Vagina (tissue), 2 donors: Measurements from ENCODE around the gene BSG. TPM values are rescaled to one million over a fixed set of nuclear protein-coding genes. Genes with fewer than 3 reads are reported as not detected.

Experiments used
- DNase-seq, 2 donors: peaks; one replicate each; pipeline ENCODE4 v3.0.0-alpha.2; 2017; ENCODE audit errors: extremely low spot score in 2 of 2
- H3K27ac ChIP-seq: fragments of 200-600 bp; sonication (generic); one replicate; pipeline ENCODE4 v1.5.1; 2019
- H3K27me3 ChIP-seq: fragments of 200-600 bp; sonication (generic); one replicate; pipeline ENCODE4 v1.5.1; 2019
- H3K36me3 ChIP-seq, 2 donors: fragments of 200-600 bp; sonication (generic); one replicate each; pipeline ENCODE4 v1.5.1; 2017 to 2019
- H3K4me1 ChIP-seq: fragments of 200-600 bp; sonication (generic); one replicate; pipeline ENCODE4 v1.5.1; 2019
- H3K4me3 ChIP-seq, 2 donors: fragments of 200-600 bp; sonication (generic); 1 replicate in 1 of 2; 2 replicates in 1 of 2; pipeline ENCODE4 v1.5.1; 2016 to 2019
- H3K9me3 ChIP-seq: fragments of 200-600 bp; sonication (generic); one replicate; pipeline ENCODE4 v1.5.1; 2019
- CTCF ChIP-seq, 3 experiments: fragments of 450-650 bp in 2 of 3; fragments of 200-600 bp in 1 of 3; sonication (generic) in 1 of 3; IDR thresholded peaks; one replicate each; pipeline ENCODE4 v1.5.1; 2017 to 2019; ENCODE audit warnings: antibody characterized with exemption in 3 of 3, mild to moderate bottlenecking in 2 of 3, moderate library complexity in 2 of 3
- POLR2A ChIP-seq, 2 donors: fragments of 450-650 bp; IDR thresholded peaks; one replicate each; pipeline ENCODE4 v1.6.1; 2017; ENCODE audit warnings: antibody characterized with exemption in 2 of 2, mild to moderate bottlenecking in 2 of 2, moderate library complexity in 2 of 2
- POLR2AphosphoS5 ChIP-seq, 2 donors: sonication (generic); formaldehyde crosslinking; IDR thresholded peaks; one replicate each; pipeline ENCODE4 v1.9.0; 2017; ENCODE audit warnings: antibody characterized with exemption in 2 of 2, mild to moderate bottlenecking in 2 of 2, low read depth in 1 of 2; ENCODE audit not compliant: insufficient read depth in 1 of 2
- intact Hi-C: fragments of 100-400 bp; cut with DNase I; formaldehyde crosslinking; loops from one replicate; pipeline ENCODE4 v1.15.1; 2023
- total RNA-seq: library from RNA; depleted of rRNA; stranded (reverse); fragments of >200 nt; gene quantifications from one replicate; pipeline ENCODE4 v1.2.3, GENCODE V29; 2016

The BSG gene
- total RNA-seq, 1 donor from 2014 or later = 231 TPM

- peaks cover 4 to 50% of the 10 kb centered on the region in 2 donors for H3K36me3 ChIP-seq
- intact Hi-C loops = no loop called here
These were observed 35.5 kb upstream of the BSG start for GRCh38 chr19:536881-537404.

GRCh38 chr19:538641-539428, 33.6 kb upstream of the BSG start:
- Histone ChIP-seq H3K9me3 (no peaks in the 10 kb centered on the region), H3K4me3 (no peak overlapping the region), H3K4me1 (peaks cover 25% of the 10 kb centered on the region), H3K27me3 (no peaks in the 10 kb centered on the region), H3K36me3 (peaks cover 4 to 59% of the 10 kb centered on the region in 2 donors), H3K27ac (no peak overlapping the region)
- DNase-seq = no peak
- TF ChIP-seq POLR2AphosphoS5 (IDR thresholded peaks at IDR 0.05; ENCODE audit: insufficient read depth in 1 of 2, low read depth in 1 of 2) = no peak
- intact Hi-C loops = no loop called here

More at GRCh38 chr19:536881-537404, 35.5 kb upstream of the BSG start:
- Histone ChIP-seq H3K4me3 (no peak overlapping the region), H3K27me3 (no peaks in the 10 kb centered on the region), H3K27ac (no peak overlapping the region), H3K9me3 (no peaks in the 10 kb centered on the region), H3K4me1 (peaks cover 35% of the 10 kb centered on the region)
- no peak for DNase-seq
- no peak for TF ChIP-seq POLR2AphosphoS5 (IDR thresholded peaks at IDR 0.05; ENCODE audit: insufficient read depth in 1 of 2, low read depth in 1 of 2)
- no peak for TF ChIP-seq POLR2A (IDR thresholded peaks at IDR 0.05)
- TF ChIP-seq CTCF (IDR thresholded peaks at IDR 0.05) = no peak

- intact Hi-C loops = no loop called here
- Histone ChIP-seq H3K4me3 (no peak overlapping the region), H3K27me3 (no peaks in the 10 kb centered on the region), H3K27ac (no peak overlapping the region), H3K4me1 (peaks cover 25% of the 10 kb centered on the region), H3K9me3 (no peaks in the 10 kb centered on the region), H3K36me3 (peaks cover 4 to 59% of the 10 kb centered on the region in 2 donors)
- TF ChIP-seq CTCF (IDR thresholded peaks at IDR 0.05) = no peak
- no peak for TF ChIP-seq POLR2AphosphoS5 (IDR thresholded peaks at IDR 0.05; ENCODE audit: insufficient read depth in 1 of 2, low read depth in 1 of 2)
- no peak for TF ChIP-seq POLR2A (IDR thresholded peaks at IDR 0.05)
- DNase-seq = no peak
These were observed 32.9 kb upstream of the BSG start for GRCh38 chr19:539429-540030.

- TF ChIP-seq POLR2A (IDR thresholded peaks at IDR 0.05) (no peak), CTCF (IDR thresholded peaks at IDR 0.05) (no peak)
- Histone ChIP-seq H3K27ac (no peak overlapping the region), H3K4me3 (no peak overlapping the region), H3K36me3 (peaks cover 4 to 50% of the 10 kb centered on the region in 2 donors), H3K27me3 (no peaks in the 10 kb centered on the region), H3K9me3 (no peaks in the 10 kb centered on the region), H3K4me1 (peaks cover 10% of the 10 kb centered on the region)
- intact Hi-C loops = no loop called here
- no peak for DNase-seq
These were observed 31.3 kb upstream of the BSG start for GRCh38 chr19:540867-541637.

- Histone ChIP-seq H3K4me1 (peaks cover 7% of the 10 kb centered on the region), H3K36me3 (peaks cover 0 to 44% of the 10 kb centered on the region in 2 donors), H3K27ac (no peak overlapping the region), H3K27me3 (no peaks in the 10 kb centered on the region), H3K4me3 (no peak overlapping the region), H3K9me3 (no peaks in the 10 kb centered on the region)
- intact Hi-C loops = no loop called here
- no peak for TF ChIP-seq POLR2AphosphoS5 (IDR thresholded peaks at IDR 0.05; ENCODE audit: insufficient read depth in 1 of 2, low read depth in 1 of 2)
- no peak for TF ChIP-seq POLR2A (IDR thresholded peaks at IDR 0.05)
- TF ChIP-seq CTCF (IDR thresholded peaks at IDR 0.05) = no peak
- no peak for DNase-seq
These were observed 30.7 kb upstream of the BSG start for GRCh38 chr19:541699-542098.
